ENCODE data around the gene WIPF2.
A peak's percentile ranks its signal among the peaks of the same experiment; 100 is the strongest.
"Not testable (repeated sequence)": the region's sequence is repeated elsewhere in the genome, so short reads cannot be mapped to it uniquely, and the experiment has no call there.

The WIPF2 gene

DNA sequence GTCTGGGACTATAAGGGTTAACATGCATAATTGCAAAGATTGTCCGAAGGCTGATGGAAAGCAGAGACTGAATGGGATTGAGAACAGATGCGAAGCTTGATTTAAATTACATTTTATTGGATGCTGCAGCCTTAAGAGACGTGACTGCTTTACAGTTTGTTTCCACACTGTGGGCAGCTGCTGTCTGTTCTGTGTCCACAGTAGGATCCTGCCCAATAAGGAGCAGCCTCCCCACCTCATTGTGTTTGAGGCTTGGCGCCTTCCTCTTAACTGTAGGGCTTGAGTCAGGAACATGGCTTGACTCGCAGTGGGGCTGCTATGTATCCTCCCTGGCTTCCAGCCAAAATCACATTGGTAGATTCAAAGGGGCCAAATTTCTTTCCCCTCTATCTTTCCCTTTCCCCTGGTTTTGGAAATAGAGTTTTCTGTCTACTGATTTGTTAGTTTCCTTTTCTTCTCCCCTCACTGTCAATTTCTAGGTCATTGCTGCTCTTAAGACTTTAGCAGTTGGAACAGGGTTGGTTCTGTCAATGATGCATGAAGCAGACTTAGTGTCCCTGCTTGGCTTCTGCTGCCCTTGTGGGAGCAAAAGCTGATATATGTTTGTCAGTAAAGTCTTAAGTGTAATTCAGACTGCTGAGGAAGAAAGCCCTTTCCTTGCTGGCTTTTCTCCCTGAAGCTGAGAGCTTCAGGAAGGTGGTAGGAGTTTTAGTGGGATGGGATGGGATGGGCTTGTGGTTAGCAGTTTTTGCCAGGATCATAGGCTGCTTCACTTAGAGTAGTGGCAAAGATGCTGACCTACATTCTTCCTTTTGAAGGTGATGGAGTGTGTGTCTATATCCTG lies 84.8 kb downstream of the WIPF2 start:
- Mint-ChIP-seq H3K4me1 (ENCODE audit: low read depth) (peaks cover 10% of the 10 kb centered on the region), H3K9me3 (no peaks in the 10 kb centered on the region), H3K4me3 (no peak overlapping the region), H3K27ac (no peak overlapping the region), H3K36me3 (ENCODE audit: low read depth) (peaks cover 43% of the 10 kb centered on the region), H3K27me3 (ENCODE audit: low read depth) (no peaks in the 10 kb centered on the region)
- no peak for DNase-seq (ENCODE audit: low spot score)

DNA sequence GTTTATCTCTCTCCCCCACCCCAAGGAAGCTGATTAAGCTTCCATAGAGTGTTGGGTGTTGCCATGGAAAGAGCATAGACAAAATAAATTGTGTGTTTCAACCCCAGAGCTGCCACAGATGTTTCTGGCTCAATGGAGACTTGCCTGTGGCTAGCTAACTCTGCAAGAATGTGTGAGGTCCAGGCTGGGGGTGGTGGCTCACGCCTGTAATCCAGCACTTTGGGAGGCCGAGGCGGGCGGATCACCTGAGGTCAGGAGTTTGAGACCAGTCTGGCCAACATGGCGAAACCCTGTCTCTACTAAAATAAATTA lies 85.4 kb downstream of the WIPF2 start:
- H3K27ac Mint-ChIP-seq; DNase-seq (ENCODE audit: low spot score); H3K9me3 Mint-ChIP-seq; H3K4me1 Mint-ChIP-seq (ENCODE audit: low read depth); H3K4me3 Mint-ChIP-seq; H3K27me3 Mint-ChIP-seq (ENCODE audit: low read depth): not testable (repeated sequence)
- H3K36me3 Mint-ChIP-seq (ENCODE audit: low read depth): peaks cover 38% of the 10 kb centered on the region

DNA sequence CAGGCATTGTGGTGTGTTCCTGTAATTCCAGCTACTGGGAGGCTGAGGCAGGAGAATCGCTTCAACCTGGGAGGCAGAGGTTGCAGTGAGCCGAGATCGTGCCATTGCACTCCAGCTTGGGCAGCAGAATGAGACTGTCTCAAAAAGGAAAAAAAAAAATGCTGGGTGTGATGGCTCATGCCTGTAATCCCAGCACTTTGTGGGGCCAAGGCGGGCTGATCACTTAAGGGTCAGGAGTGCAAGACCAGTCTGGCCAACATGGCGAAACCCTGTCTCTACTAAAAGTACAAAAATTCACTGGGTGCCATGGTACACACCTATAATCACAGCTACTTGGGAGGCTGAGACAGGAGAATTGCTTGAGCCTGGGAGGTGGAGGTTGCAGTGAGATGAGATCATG lies 85.8 kb downstream of the WIPF2 start:
- not testable (repeated sequence) for H3K27ac Mint-ChIP-seq; H3K4me3 Mint-ChIP-seq; DNase-seq (ENCODE audit: low spot score); H3K9me3 Mint-ChIP-seq; H3K27me3 Mint-ChIP-seq (ENCODE audit: low read depth)
- Mint-ChIP-seq H3K4me1 (ENCODE audit: low read depth) (peaks cover 13% of the 10 kb centered on the region), H3K36me3 (ENCODE audit: low read depth) (peaks cover 38% of the 10 kb centered on the region)

DNA sequence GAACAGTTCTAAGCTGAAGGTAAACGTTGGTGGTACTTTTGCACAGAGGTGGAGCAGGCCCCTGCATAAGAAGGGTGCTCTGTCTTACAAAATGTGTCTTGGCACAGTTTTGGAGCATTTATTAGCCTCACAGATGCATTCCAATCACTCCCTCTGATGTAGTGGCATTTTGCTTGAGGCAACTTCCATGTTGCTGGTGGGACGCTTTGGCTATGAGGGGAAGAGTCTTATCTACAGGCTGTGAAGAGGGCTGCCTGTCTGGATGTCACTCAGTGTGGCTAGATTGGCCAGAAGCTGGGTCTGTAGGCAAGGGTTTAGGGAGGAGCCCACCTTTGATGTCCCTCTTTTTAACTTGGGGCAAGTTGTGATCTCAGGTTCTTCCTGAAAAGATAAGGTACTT lies 87.3 kb downstream of the WIPF2 start:
- no peaks in the 10 kb centered on the region for H3K9me3 Mint-ChIP-seq

DNA sequence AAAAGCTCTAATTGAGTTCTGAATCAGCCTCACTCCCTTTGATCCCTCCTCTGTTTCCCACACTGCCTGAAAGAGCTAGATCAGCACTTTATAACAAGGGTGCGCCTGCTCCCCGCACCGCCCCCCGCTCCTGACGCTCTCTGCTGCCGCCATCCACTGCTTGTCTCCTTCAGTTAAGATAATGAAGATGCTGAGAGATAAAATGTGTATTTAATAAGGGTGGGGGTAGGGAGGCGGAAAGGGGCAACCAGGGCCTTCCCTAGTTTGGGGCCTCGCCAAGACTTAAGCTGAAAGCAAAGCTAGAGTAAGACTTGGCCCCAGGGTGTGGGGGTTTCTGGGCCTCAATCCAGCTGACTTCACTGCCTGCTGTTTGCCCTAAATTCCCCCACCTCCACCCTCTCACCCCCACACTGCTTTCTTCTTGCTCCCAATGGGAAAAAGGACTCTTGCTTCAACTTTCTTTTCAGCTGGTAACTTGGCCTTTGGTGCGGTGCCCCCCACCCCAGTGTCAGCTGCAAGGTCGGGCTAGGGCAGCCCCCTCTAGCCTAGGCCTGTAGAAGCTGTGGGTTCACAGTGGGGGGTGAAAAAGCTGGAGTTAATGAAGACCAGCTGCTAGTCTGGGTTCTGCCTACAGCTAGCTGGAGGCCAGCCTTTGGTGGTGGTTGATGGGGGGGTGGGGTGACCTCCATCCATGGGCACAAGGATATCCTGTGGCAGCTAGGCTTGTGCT lies 88.1 kb downstream of the WIPF2 start:
- no peak overlapping the region for H3K27ac Mint-ChIP-seq
- no peaks in the 10 kb centered on the region for H3K9me3 Mint-ChIP-seq
- H3K4me3 Mint-ChIP-seq: no peak overlapping the region
- peaks cover 21% of the 10 kb centered on the region for H3K36me3 Mint-ChIP-seq (ENCODE audit: low read depth)
- no peak for DNase-seq (ENCODE audit: low spot score)
- H3K27me3 Mint-ChIP-seq (ENCODE audit: low read depth): no peaks in the 10 kb centered on the region
- peaks cover 29% of the 10 kb centered on the region for H3K4me1 Mint-ChIP-seq (ENCODE audit: low read depth)

More for the DNA sequence above, 87.3 kb downstream of the WIPF2 start:
- H3K27ac Mint-ChIP-seq: peak overlapping the region; percentile 38
- no peak overlapping the region for H3K4me3 Mint-ChIP-seq
- DNase-seq (ENCODE audit: low spot score): no peak
- no peaks in the 10 kb centered on the region for H3K27me3 Mint-ChIP-seq (ENCODE audit: low read depth)
- peaks cover 28% of the 10 kb centered on the region for H3K36me3 Mint-ChIP-seq (ENCODE audit: low read depth)
- peaks cover 22% of the 10 kb centered on the region for H3K4me1 Mint-ChIP-seq (ENCODE audit: low read depth)

DNA sequence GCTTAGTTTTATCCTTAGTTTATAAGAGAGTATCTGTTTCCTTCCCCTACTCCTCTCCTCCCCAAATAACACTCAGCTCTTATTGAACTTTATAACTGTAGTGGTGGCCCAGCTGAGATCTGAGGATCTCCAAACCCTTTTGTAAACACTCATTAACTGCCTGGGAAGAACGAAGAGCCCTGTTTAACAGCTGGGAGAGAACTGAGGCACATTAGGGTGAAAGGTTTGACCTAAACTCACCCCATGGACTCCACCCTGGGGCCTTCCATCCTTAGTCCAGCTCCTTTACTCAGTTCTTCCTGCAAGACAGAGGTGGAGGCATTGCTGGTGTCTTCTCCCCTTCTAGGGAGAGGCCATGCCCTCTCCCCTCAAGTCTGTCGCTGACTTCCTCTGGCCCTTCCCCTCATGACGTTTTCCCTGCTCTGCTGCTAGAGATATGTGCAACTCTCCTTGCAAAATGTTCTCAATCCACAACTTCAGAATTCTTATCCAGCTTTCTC lies 88.7 kb downstream of the WIPF2 start:
- Mint-ChIP-seq H3K9me3 (no peaks in the 10 kb centered on the region), H3K4me3 (no peak overlapping the region), H3K36me3 (ENCODE audit: low read depth) (peaks cover 17% of the 10 kb centered on the region), H3K27me3 (ENCODE audit: low read depth) (no peaks in the 10 kb centered on the region), H3K4me1 (ENCODE audit: low read depth) (peaks cover 29% of the 10 kb centered on the region), H3K27ac (no peak overlapping the region)
- DNase-seq (ENCODE audit: low spot score): no peak

DNA sequence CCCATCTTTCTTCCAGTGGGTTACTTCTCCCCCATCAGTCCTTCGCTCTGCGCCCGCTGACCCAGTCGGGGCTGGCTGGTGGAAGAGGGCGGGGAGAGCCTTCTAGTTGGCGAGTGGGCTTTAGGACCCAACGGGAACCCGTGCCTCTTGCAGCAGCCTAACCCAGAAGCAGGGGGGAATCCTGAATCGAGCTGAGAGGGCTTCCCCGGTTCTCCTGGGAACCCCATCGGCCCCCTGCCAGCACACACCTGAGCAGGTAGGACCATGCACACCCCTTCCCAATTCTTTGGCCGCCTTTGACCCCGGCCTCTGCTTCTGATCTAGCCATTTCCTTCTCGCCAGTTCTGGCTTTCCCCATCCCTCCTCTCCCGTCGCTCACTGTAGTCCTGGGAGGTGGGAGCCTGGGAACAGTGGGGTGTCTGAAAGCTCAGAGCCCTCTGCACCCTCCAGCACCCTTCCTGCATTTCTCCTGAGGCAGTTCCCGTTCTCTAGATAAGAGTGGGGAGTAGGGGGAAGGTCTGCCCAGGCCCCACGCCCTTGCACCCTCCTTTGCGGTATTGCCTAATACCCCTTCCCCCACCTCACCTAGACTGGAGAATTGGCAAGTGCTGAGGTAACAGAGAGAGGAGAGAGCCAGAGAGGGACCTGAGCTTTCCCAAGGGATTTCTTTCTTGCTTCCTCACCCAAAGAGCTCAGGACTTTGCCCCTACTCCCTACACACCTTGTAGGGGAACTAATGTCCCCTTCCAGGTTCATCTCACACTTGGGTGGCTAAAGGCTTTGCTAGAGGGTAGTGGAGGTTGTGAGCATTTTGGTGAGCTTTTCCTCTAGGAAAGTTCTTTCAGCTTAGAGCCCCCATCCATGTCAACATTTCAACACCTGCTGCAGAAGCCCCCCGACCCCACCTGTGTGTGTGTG lies 90.2 kb downstream of the WIPF2 start, which contains the start of gene RARA:
Gene RARA, plus strand, starts transcription at position 150 of the 918 bp plus-strand sequence. CDS start 22,039 bp downstream, outside the sequence.
- Mint-ChIP-seq H3K36me3 (ENCODE audit: low read depth) (peaks cover 6% of the 10 kb centered on the region), H3K4me1 (ENCODE audit: low read depth) (peaks cover 22% of the 10 kb centered on the region), H3K9me3 (no peaks in the 10 kb centered on the region), H3K4me3 (no peak within 1 kb of the TSS), H3K27ac (no peak within 1 kb of the TSS), H3K27me3 (ENCODE audit: low read depth) (no peaks in the 10 kb centered on the region)
- no peak for DNase-seq (ENCODE audit: low spot score)

DNA sequence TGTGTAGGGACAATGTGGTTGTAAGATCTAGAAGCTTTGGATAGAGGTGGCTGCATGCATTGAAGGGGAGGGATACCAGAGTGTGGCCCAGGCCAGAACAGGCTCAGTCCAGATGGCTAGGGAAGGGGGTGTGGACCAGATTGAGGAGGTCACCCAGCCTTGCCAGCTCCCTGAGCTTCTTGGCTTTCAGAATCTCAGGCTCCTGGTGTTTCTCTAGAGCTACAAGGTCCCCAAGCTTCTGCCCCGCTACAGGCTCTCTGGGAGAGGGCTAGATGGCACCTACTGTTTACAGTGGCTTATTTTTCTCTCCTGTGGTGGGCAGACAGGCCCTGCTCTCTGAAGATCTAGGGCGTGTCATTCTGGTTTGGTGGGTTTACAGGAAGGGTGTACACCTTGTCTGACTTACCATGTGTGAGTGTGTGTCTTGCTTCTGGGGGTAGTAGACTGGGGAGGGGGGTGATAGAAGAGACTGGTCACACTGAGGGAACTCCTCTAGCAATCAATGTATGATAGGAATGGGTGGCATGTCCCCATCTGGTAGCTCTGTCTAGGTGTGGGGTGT lies 90.9 kb downstream of the WIPF2 start:
- H3K4me3 Mint-ChIP-seq: no peak overlapping the region
- H3K36me3 Mint-ChIP-seq (ENCODE audit: low read depth): peaks cover 6% of the 10 kb centered on the region
- H3K9me3 Mint-ChIP-seq: no peaks in the 10 kb centered on the region
- H3K27me3 Mint-ChIP-seq (ENCODE audit: low read depth): no peaks in the 10 kb centered on the region
- H3K4me1 Mint-ChIP-seq (ENCODE audit: low read depth): peaks cover 25% of the 10 kb centered on the region
- H3K27ac Mint-ChIP-seq: peak overlapping the region; percentile 60
- DNase-seq (ENCODE audit: low spot score): no peak

DNA sequence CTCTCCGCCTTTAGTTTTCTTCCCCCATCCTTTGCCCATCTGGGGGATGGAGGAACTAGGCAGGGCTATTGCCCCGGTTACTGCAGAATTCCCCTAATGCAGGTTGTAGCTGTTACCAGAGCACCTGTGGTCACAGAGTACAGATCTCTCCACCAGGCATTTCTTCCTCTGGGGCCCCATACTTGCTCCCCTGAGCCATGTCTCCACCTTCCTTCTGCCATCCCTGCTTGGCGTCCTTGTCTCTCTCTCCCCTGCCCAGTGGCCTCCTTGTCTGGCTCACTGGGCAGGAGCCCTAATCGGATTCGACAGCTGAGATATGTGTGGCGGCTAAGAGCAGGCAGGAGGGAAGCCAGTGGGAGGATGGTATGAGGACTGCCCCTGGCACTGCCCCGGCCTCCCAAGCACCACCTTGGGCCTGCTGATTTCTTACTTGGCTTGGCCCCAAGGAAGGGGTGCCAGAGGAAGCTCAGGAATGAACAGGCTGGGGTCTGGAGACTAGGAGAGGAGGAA lies 91.8 kb downstream of the WIPF2 start:
- Mint-ChIP-seq H3K9me3 (no peaks in the 10 kb centered on the region), H3K27ac (no peak overlapping the region), H3K27me3 (ENCODE audit: low read depth) (no peaks in the 10 kb centered on the region), H3K36me3 (ENCODE audit: low read depth) (peaks cover 6% of the 10 kb centered on the region), H3K4me1 (ENCODE audit: low read depth) (peaks cover 34% of the 10 kb centered on the region), H3K4me3 (no peak overlapping the region)
- DNase-seq (ENCODE audit: low spot score): no peak

DNA sequence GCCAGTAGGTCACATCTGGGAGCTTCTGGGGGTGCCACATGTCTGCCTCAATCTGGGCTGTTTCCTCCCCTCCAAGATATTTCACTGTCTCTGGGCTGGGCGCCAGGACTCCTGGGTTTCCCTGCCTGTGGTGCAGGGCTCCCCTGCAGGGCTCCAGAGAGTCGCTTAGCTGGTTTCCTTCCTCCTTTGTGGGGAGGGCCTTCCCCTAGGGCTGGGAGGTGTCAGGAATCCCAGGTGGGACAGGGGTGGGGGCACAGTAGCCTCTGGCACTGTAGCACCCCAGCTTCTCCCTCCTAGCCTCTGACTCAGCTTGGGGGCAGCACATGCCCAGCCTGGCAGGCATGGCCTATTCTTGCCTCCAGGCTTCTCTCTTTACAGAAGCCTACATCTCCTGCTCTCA lies 92.5 kb downstream of the WIPF2 start:
- no peak overlapping the region for H3K4me3 Mint-ChIP-seq
- H3K9me3 Mint-ChIP-seq: no peaks in the 10 kb centered on the region
- H3K27ac Mint-ChIP-seq: no peak overlapping the region
- H3K27me3 Mint-ChIP-seq (ENCODE audit: low read depth): no peaks in the 10 kb centered on the region
- no peak for DNase-seq (ENCODE audit: low spot score)
- H3K36me3 Mint-ChIP-seq (ENCODE audit: low read depth): peaks cover 1% of the 10 kb centered on the region
- peaks cover 39% of the 10 kb centered on the region for H3K4me1 Mint-ChIP-seq (ENCODE audit: low read depth)

DNA sequence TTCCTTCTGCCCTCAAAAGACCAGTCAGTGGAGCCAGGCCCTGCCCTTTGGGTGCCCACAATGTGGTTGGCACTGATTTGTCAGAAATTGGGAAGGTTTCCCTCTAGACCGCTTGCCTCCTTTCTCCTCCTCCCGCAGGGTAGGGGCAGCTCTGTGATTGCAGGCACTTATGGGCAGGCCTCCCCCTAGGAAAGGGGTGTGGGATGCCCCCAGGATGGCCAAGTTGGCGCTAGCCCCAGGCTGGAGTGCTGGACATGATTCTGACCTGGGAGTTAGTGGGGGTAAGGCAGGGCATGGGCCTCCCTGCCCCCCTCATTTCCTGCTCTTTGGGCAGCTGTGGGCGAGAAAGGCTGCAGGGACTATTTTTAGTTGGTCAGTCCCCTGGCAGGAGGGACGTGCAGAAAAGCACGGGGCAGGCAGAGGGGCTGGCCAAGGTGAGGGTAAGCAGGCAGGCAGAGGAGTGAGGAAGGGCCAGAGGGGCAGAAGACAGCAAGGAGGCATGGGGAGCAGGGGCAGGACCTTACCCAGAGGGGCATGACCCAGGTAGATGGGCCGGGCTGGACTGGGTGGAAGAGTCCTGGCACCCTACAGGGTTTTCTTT lies 93.1 kb downstream of the WIPF2 start:
- H3K4me1 Mint-ChIP-seq (ENCODE audit: low read depth): peaks cover 40% of the 10 kb centered on the region
- no peaks in the 10 kb centered on the region for H3K27me3 Mint-ChIP-seq (ENCODE audit: low read depth)
- DNase-seq (ENCODE audit: low spot score): no peak
- H3K36me3 Mint-ChIP-seq (ENCODE audit: low read depth): no peaks in the 10 kb centered on the region
- H3K4me3 Mint-ChIP-seq: no peak overlapping the region
- H3K27ac Mint-ChIP-seq: no peak overlapping the region
- no peaks in the 10 kb centered on the region for H3K9me3 Mint-ChIP-seq

DNA sequence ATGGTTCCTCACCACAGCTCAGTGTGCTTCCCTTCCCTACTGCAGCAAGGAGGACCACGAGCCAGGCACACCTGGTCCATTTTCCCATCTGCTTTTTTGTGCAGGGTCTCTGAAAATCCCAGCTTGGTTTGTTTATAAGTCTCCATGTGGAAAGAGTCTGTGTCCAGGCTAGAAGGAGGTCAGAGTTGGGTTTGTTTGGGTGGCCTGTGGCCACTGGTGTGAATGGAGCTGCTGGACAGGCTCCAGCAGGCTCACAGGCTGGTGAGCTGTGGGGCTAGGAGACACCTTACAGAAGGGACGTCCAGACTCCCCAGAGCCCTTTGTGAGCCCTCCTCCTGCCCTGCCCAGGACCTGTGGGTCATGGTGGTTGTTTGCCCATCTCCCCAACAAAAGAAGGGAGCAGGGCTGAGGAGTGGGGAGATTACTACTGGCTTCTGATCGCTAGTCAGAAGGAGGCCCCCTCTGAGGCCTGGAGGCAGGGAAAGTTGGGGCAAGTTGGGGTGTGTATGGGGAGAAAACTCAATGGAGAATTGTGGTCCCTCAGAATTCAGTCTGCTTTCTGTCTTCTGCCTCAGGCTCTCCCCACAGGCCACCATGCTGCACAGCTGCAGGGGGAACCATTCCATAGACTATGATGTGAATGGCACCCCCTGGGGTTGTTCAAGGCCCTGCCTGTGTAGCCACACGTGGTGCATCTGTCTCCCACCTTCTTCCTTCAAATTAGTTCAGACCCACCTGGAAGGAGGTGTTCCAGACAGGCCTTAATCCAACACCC lies 94.0 kb downstream of the WIPF2 start:
- no peaks in the 10 kb centered on the region for H3K9me3 Mint-ChIP-seq
- no peaks in the 10 kb centered on the region for H3K36me3 Mint-ChIP-seq (ENCODE audit: low read depth)
- no peak for DNase-seq (ENCODE audit: low spot score)
- H3K4me3 Mint-ChIP-seq: no peak overlapping the region
- H3K4me1 Mint-ChIP-seq (ENCODE audit: low read depth): peaks cover 48% of the 10 kb centered on the region
- H3K27me3 Mint-ChIP-seq (ENCODE audit: low read depth): no peaks in the 10 kb centered on the region
- no peak overlapping the region for H3K27ac Mint-ChIP-seq
